GM19239 (cell line): ENCODE data around the gene CDKAL1.
"Not testable (repeated sequence)": the region's sequence is repeated elsewhere in the genome, so short reads cannot be mapped to it uniquely, and the experiment has no call there.

Experiments
- DNase-seq: peaks from one replicate; pipeline ENCODE4 v3.0.0; 2011; ENCODE audit warnings: low spot score; ENCODE audit not compliant: insufficient read length
- FAIRE-seq: peaks from 2 replicates; lab custom pipeline; 2011; peaks lifted over from hg19 to GRCh38; lab: Jason Lieb, UNC

Gene CDKAL1

DNA sequence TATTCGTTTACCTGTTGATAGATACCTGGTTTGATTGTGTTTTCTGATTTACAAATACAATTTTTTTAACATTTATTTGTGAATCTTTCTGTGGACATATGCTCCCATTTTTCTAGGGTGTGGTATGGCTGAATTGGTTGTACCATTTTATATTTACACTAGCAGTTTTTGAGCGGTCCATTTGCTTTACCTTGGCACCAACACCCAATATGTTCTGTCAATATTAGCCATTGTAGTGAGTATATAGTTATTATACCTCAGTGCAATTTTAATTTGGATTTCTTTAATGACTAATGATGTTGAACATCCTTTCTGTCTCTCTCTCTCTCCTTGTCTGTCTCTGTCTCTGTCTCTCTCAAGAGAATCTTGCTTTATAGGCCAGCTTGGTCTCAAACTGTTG lies 278.5 kb downstream of the CDKAL1 start:
- DNase-seq (no peak), FAIRE-seq (no peak)

DNA sequence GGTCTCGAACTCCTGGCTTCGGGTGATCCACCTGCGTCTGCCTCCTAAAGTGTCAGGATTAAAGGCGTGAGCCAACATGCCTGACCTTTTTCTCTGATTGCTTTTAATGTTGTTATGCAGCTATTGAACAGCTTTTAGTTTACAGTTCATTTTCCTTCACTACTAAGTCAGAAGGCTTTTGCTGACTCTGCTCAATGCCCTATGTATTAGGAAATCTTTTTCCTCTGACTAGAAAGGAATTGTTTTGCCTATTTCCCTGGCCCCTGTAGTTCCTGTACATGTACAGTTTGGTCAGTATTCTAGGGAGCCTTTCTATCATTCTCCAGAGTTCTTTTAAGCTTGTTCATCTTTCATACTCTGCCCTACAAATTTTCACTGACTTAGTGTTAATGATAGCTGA lies 280.2 kb downstream of the CDKAL1 start:
- DNase-seq (no peak), FAIRE-seq (no peak)

GRCh38 chr6:20816126-20816525 lies 281.9 kb downstream of the CDKAL1 start:
- no peak for FAIRE-seq

GRCh38 chr6:20817806-20818320 lies 283.6 kb downstream of the CDKAL1 start:
- no peak for DNase-seq
- no peak for FAIRE-seq

More at GRCh38 chr6:20816126-20816525, 281.9 kb downstream of the CDKAL1 start:
- no peak for DNase-seq

GRCh38 chr6:20819774-20820400 lies 285.6 kb downstream of the CDKAL1 start:
- no peak for FAIRE-seq
- DNase-seq = no peak

DNA sequence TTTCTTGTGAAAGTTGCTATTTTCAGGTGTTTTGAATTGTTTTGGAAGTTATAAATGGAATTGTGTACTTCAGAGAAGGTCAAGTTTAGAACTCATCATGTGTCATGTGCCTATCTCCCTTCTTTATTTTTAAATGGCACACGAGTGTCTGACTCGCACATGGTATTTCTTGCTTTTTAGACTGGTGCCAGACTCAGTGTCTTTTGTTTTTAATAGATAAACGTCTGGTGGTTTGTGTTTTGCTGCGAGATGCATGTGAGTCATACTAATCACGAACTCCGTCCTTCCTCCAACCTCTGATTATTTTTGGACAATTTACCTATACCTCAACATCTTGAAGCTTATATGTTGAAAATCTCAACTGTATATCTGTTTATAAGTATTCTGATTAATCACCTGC lies 292.1 kb downstream of the CDKAL1 start:
- no peak for FAIRE-seq
- no peak for DNase-seq

DNA sequence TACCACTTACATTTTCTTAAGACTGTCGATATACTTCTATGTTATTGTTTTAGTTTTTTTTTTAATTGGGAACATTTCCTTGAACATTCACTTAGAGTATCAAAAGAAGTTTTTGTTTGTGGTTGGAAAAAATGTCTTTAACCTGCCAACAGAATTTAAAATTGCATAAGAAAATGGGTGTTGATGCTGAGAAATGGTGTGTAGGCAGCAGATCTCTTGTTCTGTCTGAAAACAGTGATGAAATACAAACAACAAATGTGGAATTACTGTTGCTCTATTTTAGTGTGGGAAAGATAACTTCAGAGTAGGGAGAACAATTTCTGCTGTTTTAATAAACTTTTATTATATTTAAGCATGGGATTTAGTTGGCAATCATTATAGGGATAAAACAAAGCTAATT lies 293.5 kb downstream of the CDKAL1 start:
- DNase-seq (no peak), FAIRE-seq (no peak)

DNA sequence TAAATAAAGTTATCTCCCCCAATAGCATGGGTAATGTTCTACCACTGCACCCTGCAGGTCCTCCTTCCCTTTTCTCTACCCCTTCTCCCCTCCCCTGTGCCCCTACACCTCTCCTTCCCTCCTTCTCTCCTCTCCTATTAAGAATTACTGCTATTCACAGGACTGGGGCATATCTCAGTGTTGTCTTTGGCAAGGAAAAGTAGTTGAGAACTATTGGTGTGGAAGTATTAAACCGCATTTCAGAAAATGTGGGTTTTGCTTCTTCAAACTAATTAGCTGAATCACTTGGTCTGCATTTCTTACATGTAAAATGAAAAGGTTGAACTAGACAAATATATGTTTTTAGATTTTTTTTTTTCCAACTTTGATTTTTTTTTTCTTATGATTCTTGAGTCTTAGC lies 296.3 kb downstream of the CDKAL1 start:
- no peak for FAIRE-seq
- DNase-seq = no peak

DNA sequence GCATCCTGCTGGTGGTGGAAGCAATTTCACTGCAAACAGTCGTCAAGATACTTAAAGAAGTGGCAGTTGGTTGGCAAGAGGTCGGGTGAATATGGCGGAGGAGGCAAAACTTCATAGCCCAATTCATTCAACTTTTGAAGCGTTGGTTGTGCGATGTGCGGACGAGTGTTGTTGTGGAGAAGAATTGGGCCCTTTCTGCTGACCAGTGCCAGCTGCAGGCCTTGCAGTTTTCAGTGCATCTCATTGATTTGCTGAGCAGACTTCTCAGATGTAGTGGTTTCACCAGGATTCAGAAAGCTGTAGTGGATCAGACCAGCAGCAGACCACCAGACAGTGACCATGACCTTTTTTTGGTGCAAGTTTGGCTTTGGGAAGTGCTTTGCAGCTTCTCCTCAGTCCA lies 297.0 kb downstream of the CDKAL1 start:
- not testable (repeated sequence) for FAIRE-seq, DNase-seq

DNA sequence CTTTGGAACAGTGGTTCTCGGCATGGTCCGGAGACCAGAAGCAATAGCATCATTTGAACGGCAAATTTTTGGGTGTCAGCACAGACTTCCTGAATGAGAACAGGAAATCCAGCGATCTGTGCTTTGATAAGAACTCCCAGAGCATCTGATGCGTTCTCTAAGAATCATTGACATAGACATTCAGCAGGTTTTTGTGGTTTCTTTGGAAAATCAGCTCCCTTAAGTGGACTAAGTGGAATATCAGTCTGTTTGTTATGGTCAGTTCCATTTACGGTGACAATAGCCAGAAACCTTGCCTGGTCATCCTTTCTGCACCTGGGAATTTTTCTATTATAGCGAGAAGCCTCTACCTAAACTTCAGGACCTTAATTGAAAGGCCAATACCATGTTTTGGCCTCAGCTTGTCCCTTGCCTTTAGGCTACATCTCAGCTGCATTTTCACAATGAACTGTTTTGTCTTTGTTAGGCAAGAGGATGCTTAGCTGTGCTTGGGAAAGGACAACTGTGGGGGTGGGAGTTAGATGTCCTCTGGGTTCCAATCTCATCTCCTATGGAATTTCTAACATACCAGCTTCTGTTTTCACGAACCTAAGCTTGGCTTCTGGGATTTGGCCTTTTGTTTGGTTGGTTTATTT lies 299.7 kb downstream of the CDKAL1 start:
- FAIRE-seq = no peak
- no peak for DNase-seq

- FAIRE-seq = no peak
Observed at GRCh38 chr6:20835315-20836010, 301.2 kb downstream of the CDKAL1 start.

DNA sequence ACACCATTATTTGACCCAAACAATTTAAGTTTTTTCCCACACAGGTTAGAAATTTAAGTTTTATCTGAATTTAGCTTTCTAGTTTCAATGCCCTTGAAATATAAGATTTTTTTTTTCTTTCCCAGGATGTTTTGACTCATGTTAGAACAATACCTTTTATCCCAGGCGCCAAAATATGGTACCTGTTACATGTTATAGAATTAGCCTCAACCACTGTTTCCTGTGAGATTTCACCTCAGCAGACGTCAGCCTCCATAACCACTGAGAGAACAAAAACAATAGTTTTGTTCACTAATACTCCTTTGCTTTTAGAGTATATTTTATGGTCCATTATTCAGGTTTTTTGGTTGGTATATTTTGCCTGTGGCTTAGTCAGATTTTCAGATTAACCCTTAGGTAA lies 302.9 kb downstream of the CDKAL1 start:
- no peak for DNase-seq
- no peak for FAIRE-seq

More at GRCh38 chr6:20835315-20836010, 301.2 kb downstream of the CDKAL1 start:
- no peak for DNase-seq

DNA sequence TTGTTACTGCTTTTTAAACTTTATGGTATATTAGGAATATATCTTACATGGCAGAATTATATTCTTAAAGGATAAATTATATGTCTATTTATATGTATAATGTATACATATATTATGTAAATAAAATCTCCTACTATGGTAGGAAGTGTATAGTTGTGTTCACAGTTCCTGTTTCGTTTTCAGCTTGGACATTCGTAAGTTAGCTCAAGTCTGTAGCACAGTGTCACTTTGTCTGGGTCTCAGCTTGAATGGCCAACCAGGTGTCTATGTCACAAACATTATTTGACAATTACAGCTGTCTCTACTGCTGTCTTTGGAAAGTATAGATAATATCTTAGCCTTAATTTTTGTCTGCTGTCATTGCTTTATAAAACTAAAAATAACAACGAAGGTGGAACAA lies 303.9 kb downstream of the CDKAL1 start:
- no peak for FAIRE-seq
- DNase-seq = no peak

- DNase-seq (no peak), FAIRE-seq (no peak)
Observed at GRCh38 chr6:20839630-20840029, 305.4 kb downstream of the CDKAL1 start.

DNA sequence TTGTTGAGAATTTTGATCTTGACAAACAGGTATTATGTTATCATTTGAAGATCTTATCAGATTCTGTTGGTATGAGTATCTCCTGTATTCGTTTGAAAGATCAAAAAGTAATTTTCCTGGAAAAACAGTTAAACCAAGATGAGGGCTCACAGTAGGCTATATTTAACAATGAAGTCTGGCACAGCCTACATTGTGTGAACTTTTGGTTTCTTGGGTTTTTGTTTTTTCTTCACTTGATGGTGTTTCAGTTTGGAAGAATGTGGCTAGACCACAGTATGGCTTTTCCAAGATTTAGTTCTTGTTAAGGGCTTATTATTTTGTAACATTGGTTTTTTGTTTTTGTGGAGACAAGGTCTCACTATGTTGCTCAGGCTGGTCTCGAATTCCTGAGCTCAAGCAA lies 306.4 kb downstream of the CDKAL1 start:
- no peak for DNase-seq
- FAIRE-seq = peak; percentile 47

- no peak for FAIRE-seq
- no peak for DNase-seq
Observed at GRCh38 chr6:20841806-20842205, 307.5 kb downstream of the CDKAL1 start.

DNA sequence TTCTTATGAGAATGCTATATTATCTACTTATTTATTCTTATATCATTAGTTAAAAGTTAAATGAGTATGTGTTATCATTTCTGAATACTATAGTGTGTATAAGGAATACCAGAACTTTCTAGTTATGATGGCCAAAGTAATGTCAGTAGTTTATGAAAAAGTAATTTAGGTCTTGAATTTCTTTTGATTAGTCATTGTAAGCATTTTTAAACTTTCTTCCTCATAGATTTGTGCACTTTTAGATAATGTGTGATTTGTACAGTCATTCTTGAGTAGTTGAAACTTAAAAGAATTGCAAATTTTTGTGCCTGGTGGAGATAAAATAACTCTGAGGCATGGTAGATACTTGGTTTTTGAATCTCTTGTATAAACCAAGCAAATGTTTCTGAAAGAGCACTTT lies 311.3 kb downstream of the CDKAL1 start:
- no peak for DNase-seq
- FAIRE-seq = peak; percentile 18

GRCh38 chr6:20846602-20847028 lies 312.4 kb downstream of the CDKAL1 start:
- DNase-seq (no peak), FAIRE-seq (no peak)

DNA sequence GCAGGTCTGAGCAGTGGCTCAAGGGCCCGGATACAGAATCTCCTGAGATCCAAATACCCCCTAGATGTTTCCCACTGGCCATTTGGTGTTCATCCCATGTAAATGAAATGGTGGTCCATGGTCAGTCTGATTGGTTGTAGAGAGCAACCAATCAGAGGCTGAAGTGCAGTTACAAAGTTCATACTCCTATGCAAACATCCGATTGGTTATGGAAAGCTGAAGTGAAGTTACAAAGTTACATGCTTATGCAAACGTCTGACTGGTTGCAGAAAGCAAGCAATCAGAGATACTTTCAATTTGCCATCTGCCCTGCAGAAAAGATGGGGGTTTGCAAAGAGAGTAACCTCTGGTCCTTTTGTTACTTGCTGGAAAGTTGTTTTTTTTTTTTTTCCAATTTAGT lies 313.6 kb downstream of the CDKAL1 start:
- no peak for DNase-seq
- FAIRE-seq = peak; percentile 40

- FAIRE-seq (peak; percentile 57), DNase-seq (no peak)
Observed at GRCh38 chr6:20850686-20851416, 316.6 kb downstream of the CDKAL1 start.

DNA sequence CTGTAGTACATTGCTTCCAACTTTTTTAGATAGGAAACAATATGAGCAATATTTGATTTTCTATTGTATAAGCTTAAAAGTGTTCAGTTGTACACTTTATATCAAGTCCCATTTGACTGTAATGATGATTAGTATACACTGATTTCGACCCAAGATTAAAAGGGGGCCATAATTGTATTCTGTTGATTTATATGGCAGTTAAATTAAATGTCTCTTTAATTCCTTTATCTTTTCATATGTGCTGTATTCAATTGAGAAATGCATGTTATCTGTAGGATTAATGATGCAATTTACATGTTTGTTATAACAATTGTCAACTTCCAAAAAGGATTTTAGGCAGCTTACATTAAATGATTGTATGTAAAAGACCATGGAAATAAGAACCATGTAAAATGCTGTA lies 317.5 kb downstream of the CDKAL1 start:
- FAIRE-seq (no peak), DNase-seq (no peak)
